ENCODE measurements around the gene TRMT61B.

Gene TRMT61B

GRCh38 chr2:28898048-28898447, 27.9 kb upstream of the TRMT61B start:
- no peak for DNase-seq (ENCODE audit: low spot score)
- in situ Hi-C loops (cut with MboI; ENCODE audit: low sequenced_read_pairs, unreplicated experiment) = no loop called here
- no peak for TF ChIP-seq CTCF (IDR thresholded peaks at IDR 0.05; ENCODE audit: borderline replicate concordance, control extremely low read depth, extremely low read depth, insufficient read depth, missing control alignments)

DNA sequence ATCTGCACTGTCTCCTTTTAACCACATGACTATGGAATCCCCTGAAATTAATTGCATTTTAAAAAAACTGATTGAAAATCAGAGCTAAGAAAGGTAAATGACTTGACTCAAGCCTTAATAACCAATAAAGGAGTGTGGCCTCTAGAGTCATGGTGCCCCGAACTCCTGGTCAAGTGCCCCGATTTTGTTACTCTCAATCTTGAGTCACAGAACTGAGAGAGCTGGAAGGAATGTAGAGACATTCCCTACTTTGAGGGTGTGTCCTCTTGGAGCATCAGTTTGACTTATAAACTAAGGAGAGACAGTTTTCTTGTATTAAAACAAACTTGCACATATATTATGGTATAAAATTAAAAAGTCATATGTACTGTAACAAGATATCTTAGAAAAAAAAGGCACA, 26.8 kb upstream of the TRMT61B start:
- in situ Hi-C loops (cut with MboI; ENCODE audit: low sequenced_read_pairs, unreplicated experiment) = no loop called here
- no peak for DNase-seq (ENCODE audit: low spot score)
- TF ChIP-seq CTCF (IDR thresholded peaks at IDR 0.05; ENCODE audit: borderline replicate concordance, control extremely low read depth, extremely low read depth, insufficient read depth, missing control alignments) = no peak

DNA sequence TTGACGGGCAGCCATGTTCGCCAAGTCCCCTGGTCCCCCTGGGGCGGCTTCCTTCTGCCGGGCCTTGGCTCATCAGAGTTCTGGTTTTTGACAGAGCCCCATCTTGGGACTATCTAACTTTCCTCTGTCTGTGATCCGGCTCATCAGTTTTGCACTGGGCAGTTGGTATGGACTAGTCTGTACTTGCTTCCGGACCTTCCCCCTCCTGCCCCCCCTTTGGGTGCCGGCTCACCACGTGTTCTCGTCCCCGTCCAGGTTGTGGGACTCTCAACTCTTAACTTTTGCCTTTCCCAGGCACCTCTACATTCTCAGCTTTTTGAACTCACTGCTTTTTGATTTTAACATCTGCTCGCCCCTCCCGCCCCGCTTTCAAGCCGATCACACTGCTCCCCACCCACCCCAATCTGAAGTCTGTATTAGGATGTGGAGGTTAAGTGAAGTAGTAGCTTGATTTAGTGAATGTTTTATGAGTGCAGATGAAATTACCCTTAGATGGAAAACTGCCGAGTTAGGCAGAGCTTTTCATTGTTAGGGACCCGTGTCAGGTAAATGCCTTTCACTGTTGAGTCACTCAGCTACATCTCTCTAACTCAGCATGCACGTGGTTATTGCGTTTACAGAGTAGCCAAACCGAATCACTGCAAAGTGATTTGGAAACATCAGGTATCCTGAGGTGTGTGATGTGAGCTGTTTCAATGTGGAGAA, 25.2 kb upstream of the TRMT61B start:
- DNase-seq (ENCODE audit: low spot score) = no peak
- TF ChIP-seq CTCF (IDR thresholded peaks at IDR 0.05; ENCODE audit: borderline replicate concordance, control extremely low read depth, extremely low read depth, insufficient read depth, missing control alignments) = no peak

GRCh38 chr2:28894470-28895188, 24.5 kb upstream of the TRMT61B start, which contains the start of gene WDR43:
Gene WDR43 (plus strand): TSS chr2:28894667. CDS start chr2:28894699, 32 bp downstream.
- in situ Hi-C loops (cut with MboI; ENCODE audit: low sequenced_read_pairs, unreplicated experiment) = no loop called here
- peak; percentile 98 for DNase-seq (ENCODE audit: low spot score)
- no peak for TF ChIP-seq CTCF (IDR thresholded peaks at IDR 0.05; ENCODE audit: borderline replicate concordance, control extremely low read depth, extremely low read depth, insufficient read depth, missing control alignments)

More for the DNA sequence above, 25.2 kb upstream of the TRMT61B start:
- in situ Hi-C loops (cut with MboI; ENCODE audit: low sequenced_read_pairs, unreplicated experiment) = no loop called here

GRCh38 chr2:28893488-28893887, 23.4 kb upstream of the TRMT61B start:
- in situ Hi-C loops (cut with MboI; ENCODE audit: low sequenced_read_pairs, unreplicated experiment) = no loop called here
- DNase-seq (ENCODE audit: low spot score) = no peak
- TF ChIP-seq CTCF (IDR thresholded peaks at IDR 0.05; ENCODE audit: borderline replicate concordance, control extremely low read depth, extremely low read depth, insufficient read depth, missing control alignments) = no peak

DNA sequence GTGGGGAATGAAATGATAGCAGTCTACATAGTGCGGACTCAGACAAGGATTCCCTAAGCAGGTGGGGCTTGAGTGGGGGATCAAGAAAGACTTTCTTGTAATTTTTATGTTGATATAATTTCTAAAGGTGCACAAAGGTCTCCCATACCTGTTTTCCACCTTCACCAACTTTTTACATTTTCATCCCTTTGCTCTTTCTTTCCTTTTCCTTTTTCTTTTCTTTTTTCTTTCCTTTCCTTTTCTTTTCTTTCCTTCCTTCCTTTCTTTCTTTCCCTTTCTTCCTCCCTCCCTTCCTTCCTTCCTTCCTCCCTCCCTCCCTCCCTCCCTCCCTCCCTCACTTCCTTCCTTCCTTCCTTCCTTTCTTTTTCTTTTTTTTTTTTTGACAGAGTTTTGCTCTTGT, 10.1 kb upstream of the TRMT61B start:
- no peak for DNase-seq (ENCODE audit: low spot score)
- in situ Hi-C loops (cut with MboI; ENCODE audit: low sequenced_read_pairs, unreplicated experiment) = no loop called here
- no peak for TF ChIP-seq CTCF (IDR thresholded peaks at IDR 0.05; ENCODE audit: borderline replicate concordance, control extremely low read depth, extremely low read depth, insufficient read depth, missing control alignments)

Data from GM13976 (cell line).